DOHH2 (cell line): ENCODE results near the gene CCND2.

Source experiments
- EZH2phosphoT487 ChIP-seq: fragments of 200-600 bp; sonication (generic); IDR thresholded peaks from 2 replicates; pipeline ENCODE4 v1.6.1; 2017; ENCODE audit warnings: borderline replicate concordance, mild to moderate bottlenecking, antibody characterized with exemption, low read length, moderate library complexity, mixed read lengths
- TF ChIP-seq, protein P1 (sequence below): fragments of 200-600 bp; sonication (generic); IDR thresholded peaks from one replicate; pipeline ENCODE4 v1.5.1; 2014; ENCODE audit warnings: antibody characterized with exemption, mild to moderate bottlenecking, low read depth, low read length; ENCODE audit not compliant: poor library complexity, severe bottlenecking

DNA sequence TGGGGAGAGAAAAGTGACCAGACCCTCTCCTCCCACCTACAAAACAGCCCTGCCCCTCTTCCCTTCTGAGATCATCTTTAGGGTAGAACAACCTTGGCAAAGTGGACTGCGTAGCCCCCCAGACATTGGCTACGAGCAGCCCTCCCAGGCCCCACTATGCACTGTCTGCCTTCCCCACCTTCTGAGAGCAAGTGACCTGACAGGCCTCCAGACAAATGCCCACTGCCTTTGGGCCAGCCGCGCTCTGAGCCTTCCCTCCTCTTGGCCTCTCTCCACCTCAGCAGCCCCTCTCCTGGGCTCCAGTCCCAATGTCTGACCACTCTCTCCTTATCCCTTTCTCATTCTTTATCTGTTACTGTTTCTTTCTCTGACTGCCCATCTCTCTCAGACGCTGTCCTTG is 46.5 kb upstream of the CCND2 start:
- no peak for TF ChIP-seq EZH2phosphoT487
- TF ChIP-seq, protein P1, sequence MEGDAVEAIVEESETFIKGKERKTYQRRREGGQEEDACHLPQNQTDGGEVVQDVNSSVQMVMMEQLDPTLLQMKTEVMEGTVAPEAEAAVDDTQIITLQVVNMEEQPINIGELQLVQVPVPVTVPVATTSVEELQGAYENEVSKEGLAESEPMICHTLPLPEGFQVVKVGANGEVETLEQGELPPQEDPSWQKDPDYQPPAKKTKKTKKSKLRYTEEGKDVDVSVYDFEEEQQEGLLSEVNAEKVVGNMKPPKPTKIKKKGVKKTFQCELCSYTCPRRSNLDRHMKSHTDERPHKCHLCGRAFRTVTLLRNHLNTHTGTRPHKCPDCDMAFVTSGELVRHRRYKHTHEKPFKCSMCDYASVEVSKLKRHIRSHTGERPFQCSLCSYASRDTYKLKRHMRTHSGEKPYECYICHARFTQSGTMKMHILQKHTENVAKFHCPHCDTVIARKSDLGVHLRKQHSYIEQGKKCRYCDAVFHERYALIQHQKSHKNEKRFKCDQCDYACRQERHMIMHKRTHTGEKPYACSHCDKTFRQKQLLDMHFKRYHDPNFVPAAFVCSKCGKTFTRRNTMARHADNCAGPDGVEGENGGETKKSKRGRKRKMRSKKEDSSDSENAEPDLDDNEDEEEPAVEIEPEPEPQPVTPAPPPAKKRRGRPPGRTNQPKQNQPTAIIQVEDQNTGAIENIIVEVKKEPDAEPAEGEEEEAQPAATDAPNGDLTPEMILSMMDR, result no peak
